Endothelial cell of umbilical vein (primary cell): ENCODE measurements around the gene TRMT44. TPM values are rescaled to one million over a fixed set of nuclear protein-coding genes. Genes with fewer than 3 reads are reported as not detected.

ENCODE experiments used
- BruUV-seq: library from RNA; stranded (reverse); fragments of 400-500 nt; replicated peaks from 2 replicates; lab custom pipeline; 2021; lab: Mats Ljungman, UMichigan
- CTCF ChIA-PET: fragments of 300-600, 350-600 bp; sonication (Branson Sonifier 250); formaldehyde crosslinking; loops from one replicate; lab custom pipeline; 2021; ENCODE audit warnings: antibody characterized with exemption, inconsistent platforms; lab: Charles Lee
- POLR2A ChIA-PET: fragments of 300-600, 350-600 bp; sonication (Branson Sonifier 250); formaldehyde crosslinking; loops from one replicate; lab custom pipeline; 2021; ENCODE audit warnings: antibody characterized with exemption, inconsistent platforms; lab: Charles Lee
- DNase-seq: peaks from one replicate; pipeline ENCODE4 v3.0.0-alpha.2; 2011; ENCODE audit warnings: low read depth, low spot score
- FAIRE-seq: peaks from 2 replicates; lab custom pipeline; 2011; peaks lifted over from hg19 to GRCh38; lab: Jason Lieb, UNC
- H2AFZ ChIP-seq: 2 replicates; pipeline ENCODE4 v1.6.0; 2012; ENCODE audit warnings: low read depth, low read length, control low read depth, inconsistent platforms
- H3K27ac ChIP-seq: 2 replicates; pipeline ENCODE4 v1.5.1; 2011; ENCODE audit warnings: low read depth, mild to moderate bottlenecking, control low read depth, low read length, moderate library complexity; ENCODE audit not compliant: insufficient read depth
- H3K27me3 ChIP-seq, 2 experiments: 2 replicates each; pipeline versions ENCODE4 v1.6.0 to v1.6.1; 2011; ENCODE audit warnings: low read length in 2 of 2, mixed read lengths in 1 of 2; ENCODE audit not compliant: control insufficient read depth in 2 of 2, insufficient read depth in 2 of 2
- H3K36me3 ChIP-seq, 2 experiments: 2 replicates in 1 of 2; 3 replicates in 1 of 2; pipeline ENCODE4 v1.5.1; 2011; ENCODE audit warnings: low read length in 2 of 2, mild to moderate bottlenecking in 1 of 2, moderate library complexity in 1 of 2; ENCODE audit not compliant: control insufficient read depth in 2 of 2, insufficient read depth in 2 of 2; ENCODE audit errors: extremely low read depth in 1 of 2
- H3K4me1 ChIP-seq: 3 replicates; pipeline ENCODE4 v1.5.1; 2011; ENCODE audit warnings: mild to moderate bottlenecking, low read length; ENCODE audit not compliant: control insufficient read depth, insufficient read depth; ENCODE audit errors: extremely low read depth
- H3K4me2 ChIP-seq: 2 replicates; pipeline ENCODE4 v1.6.1; 2011; ENCODE audit warnings: low read length, control low read depth, mixed read lengths; ENCODE audit not compliant: insufficient read depth
- H3K4me3 ChIP-seq, 3 experiments: fragments of 200-600 bp in 1 of 3; sonication (generic), shearing (Covaris generic) in 1 of 3; replicated peaks in 1 of 3; 2 replicates each; pipeline ENCODE4 v1.5.1; 2011 to 2016; ENCODE audit warnings: control low read depth in 3 of 3, low read length in 3 of 3, mild to moderate bottlenecking in 2 of 3, inconsistent platforms in 1 of 3, low read depth in 1 of 3, moderate library complexity in 1 of 3; ENCODE audit not compliant: insufficient read depth in 1 of 3
- H3K79me2 ChIP-seq: 2 replicates; pipeline ENCODE4 v1.6.0; 2012; ENCODE audit warnings: low read length, inconsistent platforms; ENCODE audit not compliant: control insufficient read depth, insufficient read depth
- H3K9ac ChIP-seq: replicated peaks from 2 replicates; pipeline ENCODE3; 2011; ENCODE audit warnings: low read length, control low read depth; ENCODE audit not compliant: insufficient read depth; ENCODE audit errors: extremely low read depth
- H3K9me1 ChIP-seq: replicated peaks from 3 replicates; pipeline ENCODE4 v1.6.0; 2011; ENCODE audit warnings: mild to moderate bottlenecking, low read length; ENCODE audit not compliant: control insufficient read depth, insufficient read depth; ENCODE audit errors: extremely low read depth
- H3K9me3 ChIP-seq: replicated peaks from 2 replicates; pipeline ENCODE4 v1.5.1; 2012; ENCODE audit warnings: low read length, inconsistent platforms; ENCODE audit not compliant: control insufficient read depth, insufficient read depth
- H4K20me1 ChIP-seq: replicated peaks from 2 replicates; pipeline ENCODE3; 2011; ENCODE audit warnings: mild to moderate bottlenecking, low read length; ENCODE audit not compliant: control insufficient read depth, insufficient read depth; ENCODE audit errors: extremely low read depth
- EZH2 ChIP-seq: IDR thresholded peaks from 2 replicates; pipeline ENCODE4 v1.6.1; 2012; ENCODE audit warnings: borderline replicate concordance, low read depth, mild to moderate bottlenecking, moderate library complexity, low read length, inconsistent platforms; ENCODE audit not compliant: severe bottlenecking
- FOS ChIP-seq: IDR thresholded peaks from 2 replicates; pipeline ENCODE4 v1.6.1; 2011; ENCODE audit warnings: mild to moderate bottlenecking, low read length, moderate library complexity, borderline replicate concordance; ENCODE audit not compliant: insufficient read depth
- GATA2 ChIP-seq: IDR thresholded peaks from 2 replicates; pipeline ENCODE4 v1.7.0; 2011; ENCODE audit warnings: low read depth, mild to moderate bottlenecking, moderate library complexity, mixed read lengths, low read length; ENCODE audit not compliant: insufficient read length, insufficient read depth
- MAX ChIP-seq: IDR thresholded peaks from 2 replicates; pipeline ENCODE4 v1.6.1; 2011; ENCODE audit not compliant: insufficient read depth, insufficient read length
- MYC ChIP-seq: IDR thresholded peaks from one replicate; pipeline ENCODE4 v1.6.1; 2011; ENCODE audit warnings: mild to moderate bottlenecking, low read depth, low read length
- POLR2A ChIP-seq: IDR thresholded peaks from 2 replicates; pipeline ENCODE4 v1.6.1; 2012; ENCODE audit warnings: low read depth, mild to moderate bottlenecking, control low read depth, low read length
- dilution Hi-C: fragments of 300-500 bp; cut with MboI; formaldehyde crosslinking; loops from one replicate; pipeline ENCODE4 v1.15.0; 2019; ENCODE audit warnings: low sequenced_read_pairs; ENCODE audit not compliant: extremely low pct_ligation_motif_present
- intact Hi-C: fragments of 100-400 bp; cut with micrococcal nuclease; formaldehyde crosslinking; loops from one replicate; pipeline ENCODE4 v1.10.0; 2022
- polyA plus RNA-seq, 4 experiments: library from polyadenylated mRNA; depleted of rRNA in 3 of 4; stranded (reverse) in 3 of 4; unstranded in 1 of 4; fragments of >200 nt; gene quantifications; 2 replicates each; pipeline versions ENCODE4 v1.2.1 to v1.2.3, GENCODE V29; 2011 to 2012; ENCODE audit warnings: missing spikeins in 1 of 4
- total RNA-seq: library from RNA; stranded (reverse); gene quantifications from 2 replicates; pipeline ENCODE4 v1.2.3, GENCODE V29; 2021
- TF ChIP-seq, protein P1 (sequence below), 2 donors: IDR thresholded peaks; 1 replicate in 1 of 2; 2 replicates in 1 of 2; pipeline ENCODE4 v1.5.1; 2011; ENCODE audit warnings: low read length in 2 of 2, mild to moderate bottlenecking in 2 of 2, moderate library complexity in 2 of 2, control low read depth in 1 of 2, inconsistent platforms in 1 of 2, low read depth in 1 of 2; ENCODE audit not compliant: insufficient read depth in 1 of 2; ENCODE audit errors: extremely low read depth in 1 of 2

Gene TRMT44
- total and polyA plus RNA-seq, 2 donors (not counting 3 experiments of a cell fraction or from before 2014, with no cell fraction given), result 10.4 to 17.3 TPM

DNA sequence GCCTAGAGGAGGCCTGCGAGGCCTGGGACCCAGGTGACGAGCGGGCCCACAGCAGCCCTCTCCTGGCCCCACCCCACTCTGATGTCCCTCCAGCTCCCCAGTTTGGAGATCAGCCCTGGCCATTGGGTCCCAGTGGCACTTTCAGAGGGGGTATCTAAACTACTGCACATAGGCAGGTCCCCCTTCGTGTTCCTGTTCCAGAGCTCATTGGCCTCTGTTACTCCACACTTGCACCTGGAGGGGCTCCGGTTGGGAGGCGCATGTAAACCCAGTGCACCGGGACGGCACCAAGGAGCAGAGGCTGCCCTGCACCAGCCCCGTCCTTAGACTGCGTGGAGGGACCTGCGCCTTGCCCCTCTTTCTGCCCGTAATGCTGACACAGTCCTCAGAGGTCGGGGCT lies 34.3 kb downstream of the TRMT44 start:
- no TSS peak for BruUV-seq
- dilution Hi-C loops, result no loop called here

DNA sequence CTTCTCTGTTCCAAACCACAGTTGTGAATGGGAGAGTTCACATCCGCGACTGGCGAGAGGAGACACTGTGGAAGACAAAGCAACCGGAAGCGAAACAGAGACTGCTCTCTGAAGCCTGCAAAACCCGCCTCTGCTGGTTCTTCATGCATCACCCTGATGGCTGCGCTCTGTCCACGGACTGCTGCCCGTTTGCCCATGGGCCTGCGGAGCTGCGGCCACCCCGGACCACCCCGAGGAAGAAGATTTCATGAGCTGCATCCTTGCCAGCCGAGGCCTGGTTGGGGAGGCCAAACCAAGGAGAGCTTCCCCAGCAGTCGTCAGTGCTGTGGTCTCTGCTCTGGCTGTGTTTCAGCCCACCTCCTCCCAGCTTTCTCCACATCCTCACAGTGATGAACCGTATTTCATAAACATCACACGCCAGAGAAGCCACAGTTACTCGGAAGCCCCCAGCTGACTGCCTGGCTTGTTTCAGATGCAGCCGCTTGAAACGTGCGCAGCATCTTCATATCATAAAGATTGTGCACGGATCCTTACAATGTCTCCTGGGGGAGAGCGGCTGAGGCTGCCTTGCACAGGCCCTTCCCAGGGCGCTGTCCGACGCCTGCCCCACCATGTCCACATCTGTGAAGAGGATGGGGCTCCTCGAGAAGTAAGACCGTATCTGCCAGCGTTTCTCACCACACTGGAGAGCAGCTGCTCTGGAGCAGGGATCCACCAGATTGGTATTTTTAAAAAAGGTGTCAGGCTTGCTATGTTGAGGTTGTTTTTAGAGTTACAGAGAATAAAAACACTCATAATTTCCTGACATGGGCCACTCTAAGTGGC lies 35.4 kb downstream of the TRMT44 start:
- Histone ChIP-seq H3K4me1 (no peaks in the 10 kb centered on the region), H4K20me1 (no peaks in the 10 kb centered on the region), H3K36me3 (peaks cover 2 to 6% of the 10 kb centered on the region in 2 experiments), H3K4me2 (no peak overlapping the region), H3K9ac (no peak overlapping the region), H3K27me3 (no peaks in the 10 kb centered on the region), H3K27ac (no peak overlapping the region), H3K9me3 (no peaks in the 10 kb centered on the region), H2AFZ (no peak overlapping the region), H3K9me1 (no peaks in the 10 kb centered on the region), H3K79me2 (no peaks in the 10 kb centered on the region), H3K4me3 (no peak overlapping the region)
- ChIA-PET CTCF (no interaction called here), POLR2A (no interaction called here)
- BruUV-seq, result no TSS peak
- no peak for FAIRE-seq
- no peak for DNase-seq
- intact Hi-C loops, result no loop called here
- TF ChIP-seq MYC (no peak), POLR2A (no peak), FOS (no peak), EZH2 (no peak), GATA2 (no peak), MAX (no peak)
- TF ChIP-seq, protein P1, sequence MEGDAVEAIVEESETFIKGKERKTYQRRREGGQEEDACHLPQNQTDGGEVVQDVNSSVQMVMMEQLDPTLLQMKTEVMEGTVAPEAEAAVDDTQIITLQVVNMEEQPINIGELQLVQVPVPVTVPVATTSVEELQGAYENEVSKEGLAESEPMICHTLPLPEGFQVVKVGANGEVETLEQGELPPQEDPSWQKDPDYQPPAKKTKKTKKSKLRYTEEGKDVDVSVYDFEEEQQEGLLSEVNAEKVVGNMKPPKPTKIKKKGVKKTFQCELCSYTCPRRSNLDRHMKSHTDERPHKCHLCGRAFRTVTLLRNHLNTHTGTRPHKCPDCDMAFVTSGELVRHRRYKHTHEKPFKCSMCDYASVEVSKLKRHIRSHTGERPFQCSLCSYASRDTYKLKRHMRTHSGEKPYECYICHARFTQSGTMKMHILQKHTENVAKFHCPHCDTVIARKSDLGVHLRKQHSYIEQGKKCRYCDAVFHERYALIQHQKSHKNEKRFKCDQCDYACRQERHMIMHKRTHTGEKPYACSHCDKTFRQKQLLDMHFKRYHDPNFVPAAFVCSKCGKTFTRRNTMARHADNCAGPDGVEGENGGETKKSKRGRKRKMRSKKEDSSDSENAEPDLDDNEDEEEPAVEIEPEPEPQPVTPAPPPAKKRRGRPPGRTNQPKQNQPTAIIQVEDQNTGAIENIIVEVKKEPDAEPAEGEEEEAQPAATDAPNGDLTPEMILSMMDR (IDR thresholded peaks at IDR 0.05; ENCODE audit: extremely low read depth in 1 of 2, insufficient read depth in 1 of 2, low read depth in 1 of 2, low read length in 2 of 2), result no peak
- dilution Hi-C loops, result no loop called here

More for the DNA sequence above, 34.3 kb downstream of the TRMT44 start:
- Histone ChIP-seq H3K9me3 (no peaks in the 10 kb centered on the region), H3K4me3 (no peak overlapping the region), H3K27me3 (no peaks in the 10 kb centered on the region), H3K9ac (no peak overlapping the region), H3K4me1 (no peaks in the 10 kb centered on the region), H2AFZ (no peak overlapping the region), H4K20me1 (no peaks in the 10 kb centered on the region), H3K9me1 (no peaks in the 10 kb centered on the region), H3K27ac (no peak overlapping the region), H3K4me2 (no peak overlapping the region), H3K79me2 (no peaks in the 10 kb centered on the region), H3K36me3 (peaks cover 2 to 6% of the 10 kb centered on the region in 2 experiments)
- ChIA-PET POLR2A (no interaction called here), CTCF (no interaction called here)
- intact Hi-C loops, result no loop called here
- DNase-seq, result no peak
- TF ChIP-seq POLR2A, result no peak
- FAIRE-seq, result no peak
